Measurements from ENCODE around the gene SLC25A13.

Gene SLC25A13

GRCh38 chr7:96305915-96306314 lies 16.0 kb downstream of the SLC25A13 start:
- peak overlapping the region; percentile 66 for H3K27ac ChIP-seq

DNA sequence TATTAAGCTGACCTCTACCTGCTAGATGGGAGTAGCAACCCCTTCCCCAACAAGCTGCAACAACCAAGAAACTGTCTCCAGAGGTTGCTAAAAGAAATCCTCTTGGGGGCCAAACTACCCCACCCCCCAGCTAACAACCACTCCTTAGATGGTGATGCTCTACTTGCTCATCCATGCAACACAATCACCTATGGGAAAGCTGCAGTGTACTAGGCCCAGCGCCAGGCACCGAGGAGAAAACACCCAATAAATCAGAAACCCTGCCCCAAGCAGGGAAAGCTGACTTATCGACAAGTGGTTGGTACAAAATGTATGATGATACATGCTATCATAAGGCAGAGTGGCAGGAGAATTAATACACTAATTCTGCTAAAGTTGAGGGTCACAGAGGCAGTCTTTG lies 17.3 kb downstream of the SLC25A13 start:
- Histone ChIP-seq H3K4me1 (ENCODE audit: control insufficient read depth in 1 of 2, insufficient read depth in 1 of 2, low read depth in 1 of 2, low read length in 1 of 2) (peaks cover 12 to 15% of the 10 kb centered on the region in 2 experiments), H3K4me3 (ENCODE audit: low read depth in 1 of 2, low read length in 1 of 2) (no peak overlapping the region), H3K27ac (no peak overlapping the region), H3K27me3 (no peaks in the 10 kb centered on the region), H3K9me3 (no peaks in the 10 kb centered on the region), H3K36me3 (no peaks in the 10 kb centered on the region)
- TF ChIP-seq, protein P1, sequence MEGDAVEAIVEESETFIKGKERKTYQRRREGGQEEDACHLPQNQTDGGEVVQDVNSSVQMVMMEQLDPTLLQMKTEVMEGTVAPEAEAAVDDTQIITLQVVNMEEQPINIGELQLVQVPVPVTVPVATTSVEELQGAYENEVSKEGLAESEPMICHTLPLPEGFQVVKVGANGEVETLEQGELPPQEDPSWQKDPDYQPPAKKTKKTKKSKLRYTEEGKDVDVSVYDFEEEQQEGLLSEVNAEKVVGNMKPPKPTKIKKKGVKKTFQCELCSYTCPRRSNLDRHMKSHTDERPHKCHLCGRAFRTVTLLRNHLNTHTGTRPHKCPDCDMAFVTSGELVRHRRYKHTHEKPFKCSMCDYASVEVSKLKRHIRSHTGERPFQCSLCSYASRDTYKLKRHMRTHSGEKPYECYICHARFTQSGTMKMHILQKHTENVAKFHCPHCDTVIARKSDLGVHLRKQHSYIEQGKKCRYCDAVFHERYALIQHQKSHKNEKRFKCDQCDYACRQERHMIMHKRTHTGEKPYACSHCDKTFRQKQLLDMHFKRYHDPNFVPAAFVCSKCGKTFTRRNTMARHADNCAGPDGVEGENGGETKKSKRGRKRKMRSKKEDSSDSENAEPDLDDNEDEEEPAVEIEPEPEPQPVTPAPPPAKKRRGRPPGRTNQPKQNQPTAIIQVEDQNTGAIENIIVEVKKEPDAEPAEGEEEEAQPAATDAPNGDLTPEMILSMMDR (IDR thresholded peaks at IDR 0.05): no peak

More at GRCh38 chr7:96305915-96306314, 16.0 kb downstream of the SLC25A13 start:
- H3K27me3 ChIP-seq: no peaks in the 10 kb centered on the region
- H3K4me3 ChIP-seq (ENCODE audit: low read depth in 1 of 2, low read length in 1 of 2): no peak overlapping the region
- H3K4me1 ChIP-seq (ENCODE audit: control insufficient read depth in 1 of 2, insufficient read depth in 1 of 2, low read depth in 1 of 2, low read length in 1 of 2): peaks cover 12 to 15% of the 10 kb centered on the region in 2 experiments
- TF ChIP-seq, protein P1 (IDR thresholded peaks at IDR 0.05): no peak
- H3K36me3 ChIP-seq: no peaks in the 10 kb centered on the region
- H3K9me3 ChIP-seq: no peaks in the 10 kb centered on the region

GRCh38 chr7:96303686-96304443 lies 18.0 kb downstream of the SLC25A13 start:
- H3K9me3 ChIP-seq: no peaks in the 10 kb centered on the region
- no peaks in the 10 kb centered on the region for H3K27me3 ChIP-seq
- no peak overlapping the region for H3K4me3 ChIP-seq (ENCODE audit: low read depth in 1 of 2, low read length in 1 of 2)
- H3K27ac ChIP-seq: no peak overlapping the region
- TF ChIP-seq, protein P1 (IDR thresholded peaks at IDR 0.05): no peak
- peaks cover 12 to 15% of the 10 kb centered on the region in 2 experiments for H3K4me1 ChIP-seq (ENCODE audit: control insufficient read depth in 1 of 2, insufficient read depth in 1 of 2, low read depth in 1 of 2, low read length in 1 of 2)
- H3K36me3 ChIP-seq: no peaks in the 10 kb centered on the region

DNA sequence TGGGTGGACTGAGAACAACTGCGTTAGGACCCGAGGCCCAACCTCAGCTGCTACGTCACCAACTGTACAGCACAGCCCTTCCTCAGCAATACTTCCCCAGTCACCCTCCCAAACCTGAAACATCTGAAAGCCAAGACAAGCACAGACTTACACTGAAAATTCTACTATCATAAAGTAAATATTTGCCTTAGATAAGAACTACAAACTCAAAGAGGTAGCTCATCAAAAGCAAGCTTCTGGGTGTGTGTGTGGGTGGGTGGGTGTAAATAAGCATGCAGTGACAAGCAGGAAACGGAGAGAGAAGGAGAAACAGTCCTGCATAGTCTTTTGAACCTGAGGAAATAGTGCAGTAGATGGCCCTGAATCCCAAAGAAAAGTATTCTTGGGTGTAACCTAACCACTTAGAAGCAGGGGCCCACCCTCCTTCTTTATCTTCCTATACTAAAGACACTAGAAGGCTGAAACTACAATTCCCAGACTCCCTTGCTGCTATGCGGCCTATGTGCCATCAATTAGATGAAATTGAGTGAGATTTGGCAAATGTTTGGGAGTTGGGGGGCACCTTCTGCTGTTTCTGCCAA lies 18.7 kb downstream of the SLC25A13 start:
- Histone ChIP-seq H3K4me3 (ENCODE audit: low read depth in 1 of 2, low read length in 1 of 2) (no peak overlapping the region), H3K27me3 (no peaks in the 10 kb centered on the region), H3K9me3 (no peaks in the 10 kb centered on the region), H3K36me3 (no peaks in the 10 kb centered on the region), H3K4me1 (ENCODE audit: control insufficient read depth in 1 of 2, insufficient read depth in 1 of 2, low read depth in 1 of 2, low read length in 1 of 2) (peaks cover 12 to 15% of the 10 kb centered on the region in 2 experiments), H3K27ac (no peak overlapping the region)
- TF ChIP-seq, protein P1 (IDR thresholded peaks at IDR 0.05): no peak

DNA sequence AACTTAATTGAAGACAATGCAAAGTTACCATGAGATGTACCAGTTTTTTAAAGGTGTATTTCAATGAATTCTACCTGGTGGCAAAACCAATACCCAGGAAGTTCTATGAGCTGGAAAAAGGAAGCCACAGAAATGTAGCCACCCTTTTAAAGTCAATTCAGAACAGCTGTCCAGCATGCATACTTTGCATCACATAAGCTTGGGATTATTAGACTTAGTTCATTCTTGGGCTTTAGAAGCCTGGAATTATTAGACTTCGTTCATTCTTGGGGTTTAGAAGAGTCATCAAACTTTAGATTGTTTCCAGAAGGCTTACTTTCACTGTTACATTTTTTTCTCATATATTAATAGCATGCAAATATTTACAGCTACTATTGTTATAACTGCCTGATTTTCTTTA lies 20.9 kb downstream of the SLC25A13 start:
- TF ChIP-seq, protein P1 (IDR thresholded peaks at IDR 0.05): no peak
- H3K4me1 ChIP-seq (ENCODE audit: control insufficient read depth in 1 of 2, insufficient read depth in 1 of 2, low read depth in 1 of 2, low read length in 1 of 2): peaks cover 3 to 5% of the 10 kb centered on the region in 2 experiments
- H3K4me3 ChIP-seq (ENCODE audit: low read depth in 1 of 2, low read length in 1 of 2): no peak overlapping the region
- no peaks in the 10 kb centered on the region for H3K9me3 ChIP-seq
- peaks cover 3% of the 10 kb centered on the region for H3K36me3 ChIP-seq
- H3K27ac ChIP-seq: no peak overlapping the region
- no peaks in the 10 kb centered on the region for H3K27me3 ChIP-seq

Measured in neutrophil (primary cell).